LNCAP (cell line): ENCODE data around the gene HSD11B1.

Source experiments
- TF ChIP-seq, protein P1 (sequence below): fragments of 450-650 bp; IDR thresholded peaks from 2 replicates; pipeline ENCODE4 v1.5.1; 2017; ENCODE audit warnings: mild to moderate bottlenecking

The HSD11B1 gene

DNA sequence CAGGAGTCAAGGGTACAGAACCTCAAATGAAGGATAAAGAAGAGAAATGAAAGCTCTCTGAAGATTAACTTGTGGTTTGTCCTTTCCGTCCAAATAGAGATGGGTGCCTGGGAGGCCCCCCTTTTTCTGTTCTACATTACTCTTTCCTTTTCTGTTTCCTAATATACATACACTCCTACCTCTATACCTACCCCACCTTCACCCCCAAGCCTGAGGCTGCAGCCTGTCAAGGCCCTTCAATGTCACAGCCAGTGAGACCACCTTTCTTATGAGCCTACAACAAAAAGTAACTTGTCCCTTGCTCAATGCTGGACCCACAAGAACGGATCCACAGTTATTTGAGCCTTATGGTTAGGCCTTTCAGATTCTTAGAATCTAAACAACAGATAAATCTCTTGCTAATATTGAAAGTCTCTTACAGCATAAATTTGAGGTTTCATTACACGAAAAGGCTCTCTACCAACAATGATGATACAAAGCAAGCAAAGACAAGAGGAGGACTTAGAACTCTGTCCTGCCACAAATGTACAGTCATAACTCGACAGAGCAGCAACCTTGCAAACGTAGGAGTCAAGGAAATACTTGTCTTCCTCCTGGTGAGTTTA is 47.1 kb downstream of the HSD11B1 start:
- TF ChIP-seq, protein P1, sequence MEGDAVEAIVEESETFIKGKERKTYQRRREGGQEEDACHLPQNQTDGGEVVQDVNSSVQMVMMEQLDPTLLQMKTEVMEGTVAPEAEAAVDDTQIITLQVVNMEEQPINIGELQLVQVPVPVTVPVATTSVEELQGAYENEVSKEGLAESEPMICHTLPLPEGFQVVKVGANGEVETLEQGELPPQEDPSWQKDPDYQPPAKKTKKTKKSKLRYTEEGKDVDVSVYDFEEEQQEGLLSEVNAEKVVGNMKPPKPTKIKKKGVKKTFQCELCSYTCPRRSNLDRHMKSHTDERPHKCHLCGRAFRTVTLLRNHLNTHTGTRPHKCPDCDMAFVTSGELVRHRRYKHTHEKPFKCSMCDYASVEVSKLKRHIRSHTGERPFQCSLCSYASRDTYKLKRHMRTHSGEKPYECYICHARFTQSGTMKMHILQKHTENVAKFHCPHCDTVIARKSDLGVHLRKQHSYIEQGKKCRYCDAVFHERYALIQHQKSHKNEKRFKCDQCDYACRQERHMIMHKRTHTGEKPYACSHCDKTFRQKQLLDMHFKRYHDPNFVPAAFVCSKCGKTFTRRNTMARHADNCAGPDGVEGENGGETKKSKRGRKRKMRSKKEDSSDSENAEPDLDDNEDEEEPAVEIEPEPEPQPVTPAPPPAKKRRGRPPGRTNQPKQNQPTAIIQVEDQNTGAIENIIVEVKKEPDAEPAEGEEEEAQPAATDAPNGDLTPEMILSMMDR, result no peak

DNA sequence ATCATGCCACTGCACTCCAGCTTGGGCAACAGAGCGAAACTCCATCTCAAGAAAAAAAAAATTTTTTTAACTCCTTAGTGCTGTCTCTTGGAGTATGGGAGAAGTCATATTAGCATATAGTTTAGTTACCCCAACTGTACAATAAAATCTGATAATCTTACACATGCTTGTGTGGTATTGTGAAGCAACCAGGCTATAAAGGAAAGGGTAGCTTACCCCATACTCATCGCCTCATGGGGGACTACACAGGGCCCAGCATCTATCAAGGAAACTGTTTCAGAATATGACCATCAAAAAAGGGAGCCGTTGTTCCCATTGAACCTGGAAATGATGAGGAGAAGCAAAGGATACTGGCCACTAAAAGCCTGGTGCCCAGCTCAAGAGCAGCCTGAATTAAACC is 48.2 kb downstream of the HSD11B1 start:
- TF ChIP-seq, protein P1, result no peak

DNA sequence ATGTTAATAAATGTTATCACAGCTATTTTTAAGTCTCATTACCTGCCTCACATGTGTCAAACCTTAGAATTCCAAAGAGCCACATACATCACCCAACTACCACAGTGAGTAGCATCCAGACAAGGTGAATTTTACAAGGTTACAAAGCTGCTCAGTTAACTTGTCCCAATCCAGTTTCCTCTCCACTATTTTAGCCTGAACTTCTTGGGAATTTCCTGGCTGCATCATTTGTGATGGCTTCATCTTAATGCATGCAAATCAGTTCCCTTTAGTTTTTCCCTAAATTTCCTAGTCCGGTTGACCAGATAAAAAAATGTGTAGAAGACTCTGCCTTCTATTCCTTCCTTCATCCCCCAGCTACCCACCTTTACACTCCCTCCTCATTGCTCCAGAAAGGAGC is 50.6 kb downstream of the HSD11B1 start:
- TF ChIP-seq, protein P1, result no peak

DNA sequence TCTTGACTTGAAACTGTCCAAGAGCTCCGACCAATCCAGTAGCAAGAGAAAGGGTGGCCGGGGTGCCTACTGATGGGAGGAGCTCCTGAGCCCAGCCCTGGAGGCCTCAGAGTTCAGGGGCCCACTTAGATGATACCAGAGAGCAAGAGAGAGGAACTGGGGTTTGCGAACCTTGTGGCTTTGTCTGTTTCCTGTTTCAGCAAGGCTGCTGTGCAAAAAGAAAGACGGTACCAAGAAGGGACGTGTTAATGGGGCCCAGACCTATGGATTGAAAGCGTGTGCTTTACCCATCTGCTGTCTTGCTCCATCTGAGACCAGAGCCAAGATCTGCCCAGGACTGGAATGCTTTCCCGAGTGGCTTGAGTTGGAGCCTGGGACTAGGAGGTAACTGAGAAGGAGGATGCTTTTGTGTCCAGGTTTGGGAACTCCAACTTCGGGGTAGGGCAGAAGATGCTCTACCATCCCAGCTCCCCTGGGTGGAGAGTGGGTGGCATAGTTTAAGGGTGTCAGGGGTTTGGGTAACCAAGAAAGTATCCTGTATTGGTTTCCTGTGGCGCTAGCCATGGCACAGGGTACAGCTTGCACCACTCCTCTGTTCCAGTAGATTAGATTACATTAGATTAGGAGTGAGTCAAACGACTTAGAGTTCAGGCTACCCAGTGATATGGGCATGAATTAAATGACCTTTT is 51.4 kb downstream of the HSD11B1 start, which contains the start of gene TRAF3IP3:
TSS of gene TRAF3IP3 (plus strand) at position 128 of the 689 bp plus-strand sequence. CDS start 3,987 bp downstream, outside the sequence.
- TF ChIP-seq, protein P1, result no peak

DNA sequence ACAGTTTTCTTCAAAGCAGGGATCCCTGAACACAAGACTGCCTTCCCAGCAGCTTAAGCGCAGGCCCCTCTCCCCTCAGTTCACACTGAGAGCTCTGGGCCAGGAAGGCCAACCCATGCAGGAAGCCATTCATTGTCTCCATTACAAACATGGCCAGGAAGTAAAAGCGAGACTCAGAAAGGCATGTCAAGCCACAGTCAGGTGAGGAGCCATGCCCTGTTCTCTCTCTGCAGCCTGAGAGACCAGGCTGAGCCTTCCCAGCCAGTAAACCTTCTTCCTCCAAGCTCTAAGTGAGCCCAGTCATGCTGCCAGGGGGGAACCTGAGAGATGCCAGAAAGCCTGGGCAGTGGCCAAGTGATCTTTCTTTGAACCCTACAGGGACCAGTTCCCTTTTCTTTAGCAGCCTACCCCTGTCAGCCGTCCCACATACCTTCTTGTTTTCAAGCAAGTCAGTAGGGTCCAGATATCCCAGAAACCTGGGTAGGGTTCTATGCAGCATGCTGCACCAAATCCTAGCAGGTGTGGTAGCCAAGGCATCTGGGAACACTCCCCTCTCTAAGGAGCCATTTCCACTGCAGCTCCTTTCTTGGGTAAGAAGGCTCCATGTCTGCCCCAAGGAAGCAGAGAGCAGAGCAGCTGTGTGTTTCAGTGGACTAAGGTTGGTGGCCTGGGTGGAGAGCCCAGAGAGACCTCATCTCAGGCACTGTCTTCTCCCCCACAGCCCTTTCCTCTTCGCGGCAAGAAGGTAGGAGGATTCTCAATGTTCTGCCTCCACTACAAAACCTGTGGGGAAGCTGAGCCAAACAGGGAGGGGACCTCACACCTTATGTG is 52.2 kb downstream of the HSD11B1 start:
- TF ChIP-seq, protein P1, result no peak

DNA sequence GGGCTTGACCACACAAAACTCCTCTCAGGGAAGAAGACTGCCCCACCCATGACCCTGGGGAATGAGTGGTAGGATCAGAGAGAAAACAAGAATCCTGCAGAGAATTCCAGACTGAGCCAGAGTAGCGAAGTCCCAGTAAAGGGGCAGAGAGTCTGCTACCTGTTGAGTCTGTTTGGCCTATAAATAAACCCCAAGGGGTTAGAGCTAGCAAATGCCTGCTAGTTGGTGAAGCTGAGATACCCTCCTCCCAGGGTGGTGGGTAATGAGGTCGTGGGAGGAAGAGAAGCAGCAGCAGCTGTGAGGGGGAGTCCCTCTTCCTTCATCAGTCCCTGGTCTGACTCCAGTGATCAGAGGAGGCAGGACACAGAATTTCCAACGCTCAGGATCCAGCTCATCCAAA is 53.8 kb downstream of the HSD11B1 start:
- TF ChIP-seq, protein P1, result no peak

DNA sequence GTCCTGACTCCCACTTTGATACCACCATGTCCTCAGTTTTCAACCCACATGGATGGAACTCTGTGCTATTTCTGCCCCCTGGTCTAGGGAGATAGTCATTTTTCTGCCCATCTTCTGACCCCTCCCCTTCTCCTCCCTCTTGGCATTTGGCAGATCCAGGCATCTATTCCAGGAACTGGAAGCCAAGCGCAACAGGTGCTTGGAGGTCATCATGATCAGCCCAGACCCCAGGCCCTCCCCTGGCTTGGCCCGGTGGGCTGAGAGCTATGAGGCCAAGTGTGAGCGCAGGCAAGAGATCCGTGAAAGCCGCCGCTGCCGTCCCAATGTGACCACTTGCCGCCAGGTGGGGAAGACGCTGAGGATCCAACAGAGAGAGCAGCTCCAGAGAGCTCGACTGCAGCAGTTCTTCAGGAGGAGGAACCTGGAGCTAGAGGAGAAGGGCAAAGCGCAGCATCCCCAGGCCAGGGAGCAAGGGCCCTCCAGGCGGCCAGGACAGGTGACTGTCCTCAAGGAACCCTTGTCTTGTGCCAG is 55.2 kb downstream of the HSD11B1 start:
- TF ChIP-seq, protein P1, result no peak
